ENCODE data around the gene DNA2.
"Not testable (repeated sequence)": the region's sequence is repeated elsewhere in the genome, so short reads cannot be mapped to it uniquely, and the experiment has no call there.

Gene DNA2

DNA sequence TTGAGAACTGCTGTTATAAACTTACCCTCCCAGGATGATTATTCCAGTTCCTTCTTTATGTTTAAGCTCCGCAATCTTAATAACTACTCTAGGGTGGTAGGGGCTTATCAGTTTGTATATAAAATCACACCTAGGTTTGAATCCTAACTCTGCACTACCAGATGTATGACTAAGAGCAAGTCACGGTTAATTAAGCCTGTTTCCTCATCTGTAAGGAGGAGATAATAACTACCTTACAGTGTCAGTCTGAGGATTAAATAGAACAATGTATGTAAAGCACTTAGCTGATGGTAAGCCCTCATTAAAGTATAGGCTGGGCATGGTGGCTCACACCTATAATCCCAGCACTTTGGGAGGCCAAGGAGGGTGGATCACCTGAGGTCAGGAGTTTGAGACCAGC is 9.2 kb downstream of the DNA2 start:
- TF ChIP-seq TAF1 (IDR thresholded peaks at IDR 0.05; ENCODE audit: low read depth, low read length) (no peak), POLR2A (IDR thresholded peaks at IDR 0.05; ENCODE audit: low read depth, low read length) (no peak), POLR2AphosphoS5 (IDR thresholded peaks at IDR 0.05; ENCODE audit: low read depth, low read length) (no peak), POU2F2 (IDR thresholded peaks at IDR 0.05; ENCODE audit: low read depth, low read length) (no peak), SPI1 (IDR thresholded peaks at IDR 0.05; ENCODE audit: low read depth, low read length) (no peak), PAX5 (IDR thresholded peaks at IDR 0.05; ENCODE audit: insufficient read depth, low read length, severe bottlenecking) (no peak)
- no peak for FAIRE-seq

GRCh38 chr10:68461032-68461431 is 10.7 kb downstream of the DNA2 start:
- TF ChIP-seq POU2F2 (IDR thresholded peaks at IDR 0.05; ENCODE audit: low read depth, low read length): no peak
- no peak for TF ChIP-seq SPI1 (IDR thresholded peaks at IDR 0.05; ENCODE audit: low read depth, low read length)
- TF ChIP-seq POLR2AphosphoS5 (IDR thresholded peaks at IDR 0.05; ENCODE audit: low read depth, low read length): no peak
- TF ChIP-seq TAF1 (IDR thresholded peaks at IDR 0.05; ENCODE audit: low read depth, low read length): no peak
- no peak for TF ChIP-seq POLR2A (IDR thresholded peaks at IDR 0.05; ENCODE audit: low read depth, low read length)
- no peak for TF ChIP-seq PAX5 (IDR thresholded peaks at IDR 0.05; ENCODE audit: insufficient read depth, low read length, severe bottlenecking)
- FAIRE-seq (no peak), DNase-seq (ENCODE audit: insufficient read length, low spot score) (no peak)

More for the DNA sequence above, 9.2 kb downstream of the DNA2 start:
- no peak for DNase-seq (ENCODE audit: insufficient read length, low spot score)

- DNase-seq (ENCODE audit: insufficient read length, low spot score); FAIRE-seq: not testable (repeated sequence)
Measured at GRCh38 chr10:68449698-68450097, 22.1 kb downstream of the DNA2 start.

DNA sequence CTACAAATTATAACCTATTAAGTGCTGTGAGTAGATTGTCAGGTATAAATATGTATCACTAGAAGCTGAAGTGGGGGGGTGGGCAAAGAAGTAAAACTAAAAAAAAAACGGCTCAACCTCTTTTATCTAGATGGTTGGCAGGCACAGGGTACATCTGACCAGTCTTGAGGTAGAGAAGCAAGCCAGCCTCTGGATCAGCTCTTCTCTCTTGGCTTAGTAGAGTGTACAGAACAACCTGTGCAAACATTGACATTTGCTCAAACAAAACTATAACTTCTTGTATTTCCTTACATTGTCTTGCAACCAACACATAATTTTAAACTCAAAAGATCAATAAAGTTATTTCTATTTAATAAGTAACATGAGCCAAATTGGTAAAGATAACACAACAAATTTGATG is 25.6 kb downstream of the DNA2 start:
- FAIRE-seq: no peak
- TF ChIP-seq POLR2AphosphoS5 (IDR thresholded peaks at IDR 0.05; ENCODE audit: low read depth, low read length): no peak
- no peak for TF ChIP-seq TAF1 (IDR thresholded peaks at IDR 0.05; ENCODE audit: low read depth, low read length)
- no peak for TF ChIP-seq PAX5 (IDR thresholded peaks at IDR 0.05; ENCODE audit: insufficient read depth, low read length, severe bottlenecking)
- no peak for TF ChIP-seq SPI1 (IDR thresholded peaks at IDR 0.05; ENCODE audit: low read depth, low read length)
- TF ChIP-seq POU2F2 (IDR thresholded peaks at IDR 0.05; ENCODE audit: low read depth, low read length): no peak
- TF ChIP-seq POLR2A (IDR thresholded peaks at IDR 0.05; ENCODE audit: low read depth, low read length): no peak
- DNase-seq (ENCODE audit: insufficient read length, low spot score): no peak

DNA sequence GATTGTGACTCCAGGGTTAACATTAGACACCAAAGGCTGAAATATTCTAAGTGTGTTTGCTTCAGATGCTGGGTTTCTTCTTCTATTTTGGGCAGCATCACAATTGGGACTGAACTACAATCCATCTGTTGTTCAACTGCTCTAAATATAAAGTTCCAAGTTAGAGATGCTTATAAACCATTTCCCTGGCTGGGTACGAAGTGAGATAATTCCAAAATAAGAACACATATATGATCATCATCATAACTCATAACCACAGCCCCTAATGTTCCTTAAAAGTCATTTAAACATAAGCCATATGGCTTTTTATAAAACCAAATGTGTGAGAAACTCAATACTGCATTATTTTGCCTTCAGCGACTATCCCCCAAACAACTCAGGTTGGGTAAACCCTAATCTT is 28.8 kb downstream of the DNA2 start:
- TF ChIP-seq POU2F2 (IDR thresholded peaks at IDR 0.05; ENCODE audit: low read depth, low read length): no peak
- TF ChIP-seq POLR2A (IDR thresholded peaks at IDR 0.05; ENCODE audit: low read depth, low read length): no peak
- no peak for TF ChIP-seq TAF1 (IDR thresholded peaks at IDR 0.05; ENCODE audit: low read depth, low read length)
- no peak for TF ChIP-seq POLR2AphosphoS5 (IDR thresholded peaks at IDR 0.05; ENCODE audit: low read depth, low read length)
- TF ChIP-seq SPI1 (IDR thresholded peaks at IDR 0.05; ENCODE audit: low read depth, low read length): no peak
- TF ChIP-seq PAX5 (IDR thresholded peaks at IDR 0.05; ENCODE audit: insufficient read depth, low read length, severe bottlenecking): no peak
- DNase-seq (ENCODE audit: insufficient read length, low spot score) (no peak), FAIRE-seq (no peak)

DNA sequence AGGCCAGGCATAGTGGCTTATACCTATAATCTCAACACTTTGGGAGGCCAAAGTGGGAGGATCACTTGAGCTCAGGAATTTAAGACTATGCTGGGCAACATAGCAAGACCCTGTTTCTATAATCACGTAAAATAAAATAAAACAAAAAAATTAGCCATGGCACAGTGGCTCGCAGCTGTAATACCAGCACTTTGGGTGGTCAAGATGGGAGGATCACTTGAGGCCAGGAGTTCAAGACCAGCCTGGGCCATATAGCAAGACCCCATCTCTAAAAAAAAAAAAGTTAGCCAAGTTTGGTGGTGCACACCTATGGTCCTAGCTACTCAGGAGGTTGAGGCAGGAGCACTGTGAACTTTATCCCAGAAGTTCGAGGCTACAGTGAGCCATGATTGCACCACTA is 30.9 kb downstream of the DNA2 start:
- no peak for TF ChIP-seq TAF1 (IDR thresholded peaks at IDR 0.05; ENCODE audit: low read depth, low read length)
- FAIRE-seq: no peak

DNA sequence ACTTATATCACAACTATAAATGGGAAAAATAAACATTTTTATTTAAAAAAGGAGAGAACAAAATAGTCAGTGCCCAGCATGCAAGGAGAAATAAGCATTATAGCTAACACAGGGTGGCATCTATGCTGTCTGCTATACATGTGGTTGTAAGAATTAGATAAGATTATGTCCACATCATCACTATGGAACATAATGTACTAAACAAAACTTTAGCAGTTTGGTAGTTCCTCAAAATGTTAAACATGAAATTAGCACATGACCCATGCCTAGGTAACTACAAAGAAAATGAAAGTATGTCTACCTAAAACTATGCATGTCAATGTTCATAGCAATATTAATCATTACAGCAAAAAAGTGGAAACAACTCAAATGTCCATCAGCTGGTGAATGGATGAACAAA is 36.0 kb downstream of the DNA2 start:
- no peak for TF ChIP-seq POU2F2 (IDR thresholded peaks at IDR 0.05; ENCODE audit: low read depth, low read length)
- no peak for TF ChIP-seq POLR2AphosphoS5 (IDR thresholded peaks at IDR 0.05; ENCODE audit: low read depth, low read length)
- TF ChIP-seq SPI1 (IDR thresholded peaks at IDR 0.05; ENCODE audit: low read depth, low read length): no peak
- no peak for TF ChIP-seq PAX5 (IDR thresholded peaks at IDR 0.05; ENCODE audit: insufficient read depth, low read length, severe bottlenecking)
- no peak for TF ChIP-seq POLR2A (IDR thresholded peaks at IDR 0.05; ENCODE audit: low read depth, low read length)
- TF ChIP-seq TAF1 (IDR thresholded peaks at IDR 0.05; ENCODE audit: low read depth, low read length): no peak
- DNase-seq (ENCODE audit: insufficient read length, low spot score) (no peak), FAIRE-seq (no peak)

More for the DNA sequence above, 30.9 kb downstream of the DNA2 start:
- DNase-seq (ENCODE audit: insufficient read length, low spot score): no peak

DNA sequence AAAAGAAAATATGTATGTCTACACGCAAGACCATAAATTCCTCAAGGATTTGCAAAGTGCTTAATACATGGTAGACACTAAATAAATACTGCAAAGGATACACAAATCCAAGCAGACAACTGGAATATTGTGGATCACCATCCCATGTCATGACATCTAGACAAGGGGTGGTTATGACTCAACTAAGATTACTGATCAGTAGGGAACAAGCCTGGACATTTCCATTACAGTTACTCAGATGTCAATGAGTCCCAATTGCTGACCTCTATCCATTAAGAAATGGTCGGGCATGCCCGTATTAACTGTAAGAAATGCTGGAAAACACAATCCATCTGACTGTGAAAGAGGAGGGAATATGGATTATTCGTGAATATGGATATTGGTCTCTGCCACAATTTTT is 37.1 kb downstream of the DNA2 start:
- FAIRE-seq (no peak), DNase-seq (ENCODE audit: insufficient read length, low spot score) (no peak)
- TF ChIP-seq POU2F2 (IDR thresholded peaks at IDR 0.05; ENCODE audit: low read depth, low read length): no peak
- no peak for TF ChIP-seq PAX5 (IDR thresholded peaks at IDR 0.05; ENCODE audit: insufficient read depth, low read length, severe bottlenecking)
- TF ChIP-seq POLR2AphosphoS5 (IDR thresholded peaks at IDR 0.05; ENCODE audit: low read depth, low read length): no peak
- TF ChIP-seq SPI1 (IDR thresholded peaks at IDR 0.05; ENCODE audit: low read depth, low read length): no peak
- TF ChIP-seq POLR2A (IDR thresholded peaks at IDR 0.05; ENCODE audit: low read depth, low read length): no peak
- TF ChIP-seq TAF1 (IDR thresholded peaks at IDR 0.05; ENCODE audit: low read depth, low read length): no peak

DNA sequence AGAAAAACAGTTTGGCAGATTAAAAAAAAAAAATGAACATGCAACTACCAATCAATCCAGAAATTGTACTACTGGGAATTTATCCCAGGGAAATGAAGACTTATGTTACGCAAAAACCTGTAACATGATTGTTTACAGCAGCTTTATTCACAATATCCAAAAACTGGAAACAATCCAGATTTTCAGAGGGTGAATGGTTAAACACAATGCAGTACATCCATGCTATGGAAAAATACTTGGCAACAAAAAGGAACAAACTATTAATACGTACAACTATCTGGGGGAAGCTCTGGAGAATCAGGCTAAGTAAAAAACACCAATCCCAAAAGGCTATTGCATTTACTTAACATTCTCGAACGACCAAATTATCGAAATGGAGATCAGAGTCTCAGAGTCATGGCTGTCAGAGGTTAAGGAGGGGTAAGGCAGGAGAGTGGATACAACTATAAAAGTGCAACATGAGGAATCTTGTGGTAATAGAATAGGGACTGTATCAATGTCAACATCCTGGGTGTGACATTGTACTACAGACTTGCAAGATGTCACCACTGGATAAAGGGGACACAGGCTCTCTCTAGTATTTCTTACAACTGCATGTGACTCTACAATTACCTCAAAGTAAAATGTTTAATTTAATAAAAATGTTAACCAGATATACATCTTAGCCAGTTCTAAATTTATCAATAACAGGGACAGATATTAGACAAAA is 43.2 kb downstream of the DNA2 start:
- DNase-seq (ENCODE audit: insufficient read length, low spot score): no peak
- no peak for TF ChIP-seq POU2F2 (IDR thresholded peaks at IDR 0.05; ENCODE audit: low read depth, low read length)
- no peak for TF ChIP-seq POLR2A (IDR thresholded peaks at IDR 0.05; ENCODE audit: low read depth, low read length)
- no peak for TF ChIP-seq TAF1 (IDR thresholded peaks at IDR 0.05; ENCODE audit: low read depth, low read length)
- TF ChIP-seq POLR2AphosphoS5 (IDR thresholded peaks at IDR 0.05; ENCODE audit: low read depth, low read length): no peak
- TF ChIP-seq PAX5 (IDR thresholded peaks at IDR 0.05; ENCODE audit: insufficient read depth, low read length, severe bottlenecking): no peak
- TF ChIP-seq SPI1 (IDR thresholded peaks at IDR 0.05; ENCODE audit: low read depth, low read length): no peak
- FAIRE-seq: no peak

DNA sequence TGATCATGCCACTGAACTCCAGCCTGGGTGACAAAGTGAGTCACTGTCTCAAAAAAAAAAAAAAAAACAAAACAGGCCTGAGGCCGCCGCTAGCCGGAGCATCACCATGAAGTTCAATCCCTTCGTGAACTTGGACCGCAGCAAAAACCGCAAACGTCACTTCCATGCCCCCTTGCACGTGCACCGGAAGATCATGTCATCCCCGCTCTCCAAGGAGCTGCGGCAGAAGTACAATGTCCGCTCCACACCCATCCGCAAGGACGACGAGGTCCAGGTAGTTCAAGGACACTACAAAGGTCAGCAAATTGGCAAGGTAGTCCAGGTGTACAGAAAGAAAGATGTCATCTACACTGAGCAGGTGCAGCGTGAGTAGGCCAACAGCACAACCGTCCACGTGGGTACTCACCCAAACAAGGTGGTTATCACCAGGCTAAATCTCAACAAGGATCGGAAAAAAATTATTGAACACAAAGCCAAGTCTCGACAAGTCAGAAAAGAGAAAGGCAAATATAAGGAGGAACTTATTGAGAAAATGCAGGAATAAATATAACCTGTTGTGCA is 47.2 kb downstream of the DNA2 start:
- no peak for FAIRE-seq
- no peak for TF ChIP-seq POLR2A (IDR thresholded peaks at IDR 0.05; ENCODE audit: low read depth, low read length)
- TF ChIP-seq TAF1 (IDR thresholded peaks at IDR 0.05; ENCODE audit: low read depth, low read length): no peak
- no peak for TF ChIP-seq SPI1 (IDR thresholded peaks at IDR 0.05; ENCODE audit: low read depth, low read length)
- TF ChIP-seq POU2F2 (IDR thresholded peaks at IDR 0.05; ENCODE audit: low read depth, low read length): no peak
- TF ChIP-seq PAX5 (IDR thresholded peaks at IDR 0.05; ENCODE audit: insufficient read depth, low read length, severe bottlenecking): no peak
- no peak for TF ChIP-seq POLR2AphosphoS5 (IDR thresholded peaks at IDR 0.05; ENCODE audit: low read depth, low read length)

More for the DNA sequence above, 47.2 kb downstream of the DNA2 start:
- no peak for DNase-seq (ENCODE audit: insufficient read length, low spot score)

Measured in GM12891 (cell line).